GM11168 (cell line): ENCODE results near the gene CFAP97D1.

Experiments used
- in situ Hi-C: fragments of 300-500 bp; cut with MboI; formaldehyde crosslinking; loops from one replicate; pipeline ENCODE4 v1.12.0; 2022; ENCODE audit warnings: low sequenced_read_pairs; ENCODE audit not compliant: unreplicated experiment

The CFAP97D1 gene

DNA sequence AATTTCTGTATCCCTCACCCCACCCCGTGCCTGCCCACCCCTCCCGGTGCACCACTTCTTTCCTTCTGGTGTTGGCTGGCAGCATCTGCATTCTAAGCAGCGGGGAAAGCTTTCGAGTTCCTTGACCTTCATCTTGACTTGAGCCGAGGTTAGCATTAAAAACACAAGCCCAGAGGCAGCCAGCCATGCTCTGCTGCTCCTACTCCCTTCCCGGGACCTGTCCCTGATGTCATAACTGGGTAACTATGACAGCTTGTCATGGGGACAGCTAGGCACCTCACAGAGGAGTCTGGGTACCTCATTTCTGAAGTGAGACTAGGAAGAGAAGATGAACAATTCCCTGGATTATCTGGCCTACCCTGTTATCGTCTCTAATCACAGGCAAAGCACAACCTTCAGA lies at the start of gene CFAP97D1:
Gene CFAP97D1, plus strand, starts transcription at position 301 of the 400 bp plus-strand sequence. Its CDS starts 28 bp downstream, at position 329.
- in situ Hi-C loops, result no loop called here

DNA sequence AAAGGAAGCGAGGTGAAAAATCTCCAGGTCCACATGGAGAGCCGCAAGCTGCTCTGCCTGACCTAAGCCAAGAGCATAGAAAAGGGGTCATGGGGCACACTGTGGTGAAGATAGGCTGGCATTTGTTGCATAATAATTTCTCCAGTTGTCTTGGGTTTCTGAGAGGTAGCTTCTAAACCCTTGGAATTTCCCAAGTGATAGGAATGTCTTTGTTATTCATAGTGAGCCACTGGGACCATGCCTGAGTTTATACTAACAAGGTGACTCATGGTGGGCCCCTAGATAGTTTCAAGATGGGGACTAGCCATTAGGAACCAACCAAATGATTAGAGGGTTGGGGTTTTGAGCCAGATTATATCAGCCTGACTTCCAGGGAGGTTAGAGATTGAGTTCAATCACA lies 47.3 kb upstream of the CFAP97D1 start:
- in situ Hi-C loops, result no loop called here

DNA sequence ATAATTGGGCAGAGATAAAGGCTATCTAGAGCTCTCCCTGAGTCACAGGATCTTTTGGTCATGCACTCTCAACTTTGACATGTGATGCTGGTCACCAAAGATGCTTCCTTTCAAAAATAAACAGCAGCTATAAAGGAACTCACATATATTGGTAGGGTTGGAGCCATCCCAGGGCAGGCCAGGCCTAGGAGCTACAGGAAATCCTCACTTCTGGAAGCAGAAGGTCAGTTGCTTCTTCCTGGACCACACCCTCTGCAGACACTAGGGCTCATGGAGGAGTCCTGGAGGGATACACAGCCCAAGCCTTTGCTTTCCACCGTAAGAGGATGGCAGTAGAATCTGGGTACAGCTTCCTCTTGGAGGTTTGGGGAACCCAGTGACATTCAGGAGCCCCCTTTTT lies 46.3 kb upstream of the CFAP97D1 start:
- in situ Hi-C loops, result no loop called here

DNA sequence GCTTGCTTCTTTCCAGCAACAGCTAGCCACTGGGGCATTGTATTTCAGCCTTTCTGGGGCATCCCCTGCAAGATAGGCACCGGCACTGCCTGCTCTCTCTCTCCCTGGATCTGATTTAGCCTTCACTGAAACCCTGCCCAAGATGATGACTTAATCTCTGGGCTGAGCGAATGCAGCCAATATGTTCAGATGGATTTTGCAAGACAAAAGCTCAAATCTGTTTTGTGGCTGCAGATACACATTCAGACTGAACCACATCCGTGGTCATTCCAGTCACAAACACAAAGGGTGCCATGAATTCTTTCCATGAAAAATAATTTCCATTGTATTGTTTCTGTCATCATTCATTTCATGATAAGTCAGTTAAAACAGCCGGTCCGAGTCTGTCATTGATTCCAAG lies 45.9 kb upstream of the CFAP97D1 start:
- in situ Hi-C loops, result no loop called here

DNA sequence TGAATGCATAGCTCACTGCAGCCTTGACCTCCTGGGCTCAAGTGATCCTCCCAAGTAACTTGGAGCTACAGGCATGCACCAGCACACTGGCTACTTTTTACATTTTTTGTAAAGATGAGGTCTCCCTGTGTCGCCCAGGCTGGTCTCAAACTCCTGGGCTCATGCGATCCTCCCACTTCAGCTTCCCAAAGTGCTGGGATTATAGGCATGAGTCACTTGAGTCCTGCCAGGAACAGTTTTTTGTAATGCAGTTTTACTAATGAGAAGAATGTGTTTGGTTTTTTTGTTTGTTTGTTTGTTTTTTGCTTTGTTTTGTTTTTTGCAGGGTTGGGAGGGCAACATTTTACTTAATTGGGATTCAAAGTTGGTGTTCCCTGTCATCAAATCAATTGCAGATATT lies 43.8 kb upstream of the CFAP97D1 start:
- in situ Hi-C loops, result no loop called here

DNA sequence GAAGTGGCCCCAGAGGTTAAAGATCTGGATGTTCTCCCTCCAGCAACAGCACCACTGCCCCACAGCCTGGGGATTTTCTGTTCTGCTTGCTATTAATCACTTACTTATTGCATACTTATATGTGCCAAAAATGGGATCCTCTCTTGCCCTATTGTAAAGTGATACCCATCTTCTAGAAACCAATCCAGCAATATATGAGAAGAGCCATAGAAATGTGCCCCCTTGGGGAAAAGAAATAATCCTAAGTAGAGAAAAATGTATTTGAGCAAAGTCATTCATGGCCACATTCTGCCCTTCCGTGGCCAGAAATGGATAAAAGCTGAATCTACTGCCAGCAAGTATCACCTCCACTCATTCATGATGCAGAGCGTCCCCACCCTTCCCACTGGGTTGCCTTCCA lies 42.5 kb upstream of the CFAP97D1 start:
- in situ Hi-C loops, result no loop called here

- in situ Hi-C loops, result loop anchor here (5.0 kb wide), 1 partner anchor 33 kb away; no protein-coding TSS in a partner anchor
These were observed 39.7 kb upstream of the CFAP97D1 start for GRCh38 chr17:43740541-43740940.

GRCh38 chr17:43741636-43742035 lies 38.6 kb upstream of the CFAP97D1 start:
- in situ Hi-C loops, result loop anchor here (5.0 kb wide), 1 partner anchor 34 kb away; no protein-coding TSS in a partner anchor

DNA sequence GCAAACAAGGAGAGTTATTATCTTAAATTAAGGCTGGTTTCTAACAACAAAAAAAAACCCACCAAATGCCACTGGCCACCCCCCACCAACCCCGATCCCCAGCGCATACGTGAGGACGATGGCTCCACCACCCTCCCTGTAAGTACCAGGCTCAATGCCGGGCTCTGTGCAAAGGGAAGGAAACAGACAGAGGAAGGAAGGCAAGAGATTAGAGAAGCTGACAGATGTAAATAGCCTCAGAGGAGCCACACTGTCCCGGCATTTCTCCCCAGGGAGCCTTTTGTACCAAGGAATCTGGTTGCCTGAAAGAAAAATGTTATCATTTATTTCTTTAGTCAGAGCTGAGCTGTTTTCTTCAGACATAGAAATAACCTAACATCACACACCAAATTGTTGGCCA lies 34.7 kb upstream of the CFAP97D1 start:
- in situ Hi-C loops, result no loop called here

- in situ Hi-C loops, result no loop called here
These were observed 30.1 kb upstream of the CFAP97D1 start for GRCh38 chr17:43750153-43750552.

- in situ Hi-C loops, result no loop called here
These were observed 26.6 kb upstream of the CFAP97D1 start for GRCh38 chr17:43753493-43754129.

DNA sequence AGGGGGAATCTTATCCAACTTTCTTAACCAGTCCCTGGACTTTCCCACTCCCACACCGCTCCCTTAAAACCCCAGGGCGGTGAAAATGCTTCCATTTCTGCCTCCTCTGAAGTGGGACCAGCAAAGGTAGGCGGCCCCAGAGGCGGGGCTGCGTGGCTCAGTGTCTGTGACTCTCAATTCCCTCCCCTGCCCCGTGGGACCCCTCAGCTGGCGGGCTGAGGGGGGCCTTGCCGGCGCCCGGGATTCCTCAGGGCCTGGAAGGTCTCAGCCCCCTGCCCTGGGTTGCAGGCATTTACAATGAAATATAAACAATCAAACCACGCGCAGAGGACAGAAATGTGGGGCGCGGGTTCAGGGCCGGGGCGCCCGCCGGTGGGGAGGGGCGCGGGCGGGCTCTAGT lies 25.3 kb upstream of the CFAP97D1 start:
- in situ Hi-C loops, result no loop called here

- in situ Hi-C loops, result no loop called here
These were observed 24.8 kb upstream of the CFAP97D1 start for GRCh38 chr17:43755389-43755875.

DNA sequence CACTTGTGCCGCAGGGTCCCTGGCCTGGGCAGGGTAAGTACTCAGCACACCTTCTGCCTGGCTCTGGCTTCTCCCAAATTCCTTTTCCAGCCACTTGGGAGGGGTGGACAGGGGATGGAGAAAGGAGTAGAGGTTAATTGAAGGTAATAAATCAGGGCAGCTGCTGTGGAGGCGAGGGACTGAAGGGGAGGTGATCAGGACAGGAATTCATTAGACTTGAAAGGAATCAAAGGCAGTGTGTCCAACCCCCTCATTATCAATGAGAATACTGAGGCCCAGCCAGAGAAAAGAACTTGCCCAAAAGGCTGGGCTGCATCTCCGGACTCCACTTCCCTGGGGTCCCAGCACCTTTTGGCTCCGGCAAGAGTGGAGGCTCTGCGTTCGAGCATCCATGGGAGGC lies 24.0 kb upstream of the CFAP97D1 start:
- in situ Hi-C loops, result no loop called here

DNA sequence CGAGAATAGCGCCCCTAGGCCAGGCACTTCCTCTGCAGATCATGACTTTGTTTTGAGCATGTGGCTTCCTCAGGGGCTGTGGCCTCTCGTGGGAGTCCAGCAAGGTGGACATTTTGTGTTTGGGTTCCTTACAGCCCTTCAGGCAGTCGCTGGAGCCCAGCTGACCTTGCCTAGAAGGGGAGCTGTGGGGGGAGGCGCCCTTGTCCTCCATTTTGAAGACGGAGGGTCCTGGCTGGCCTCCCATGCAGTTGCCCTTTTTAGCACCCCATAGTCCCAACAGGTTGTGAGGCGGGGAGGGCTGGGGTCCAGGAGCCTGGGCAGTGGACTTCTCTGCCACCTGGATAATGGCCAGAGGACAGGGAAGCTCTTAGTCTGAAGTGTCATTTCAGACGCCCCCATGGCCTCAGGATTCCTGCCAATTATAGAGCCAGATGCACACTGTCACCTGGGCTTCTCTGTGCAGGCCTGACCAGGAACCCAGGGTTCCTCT lies 23.0 kb upstream of the CFAP97D1 start:
- in situ Hi-C loops, result no loop called here

DNA sequence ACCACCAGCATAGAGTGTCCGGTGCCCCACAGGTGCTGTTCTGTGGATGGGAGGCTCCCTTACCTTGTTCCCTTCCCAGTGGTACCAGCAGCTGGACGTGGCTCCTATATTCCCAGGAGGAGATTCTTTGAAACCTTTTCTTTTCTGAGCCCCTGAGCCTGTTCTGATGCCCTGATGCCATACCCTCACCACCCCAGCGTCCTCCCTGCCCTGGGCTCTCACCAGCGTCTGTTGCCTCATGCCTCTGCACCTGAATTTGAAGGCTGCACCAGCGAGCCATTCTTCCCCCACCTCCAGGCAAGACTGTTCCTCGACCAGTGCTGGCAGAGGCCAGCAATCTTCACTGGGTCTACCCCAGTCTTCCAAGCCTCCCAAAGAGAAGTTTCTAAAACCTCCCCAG lies 22.1 kb upstream of the CFAP97D1 start:
- in situ Hi-C loops, result no loop called here

DNA sequence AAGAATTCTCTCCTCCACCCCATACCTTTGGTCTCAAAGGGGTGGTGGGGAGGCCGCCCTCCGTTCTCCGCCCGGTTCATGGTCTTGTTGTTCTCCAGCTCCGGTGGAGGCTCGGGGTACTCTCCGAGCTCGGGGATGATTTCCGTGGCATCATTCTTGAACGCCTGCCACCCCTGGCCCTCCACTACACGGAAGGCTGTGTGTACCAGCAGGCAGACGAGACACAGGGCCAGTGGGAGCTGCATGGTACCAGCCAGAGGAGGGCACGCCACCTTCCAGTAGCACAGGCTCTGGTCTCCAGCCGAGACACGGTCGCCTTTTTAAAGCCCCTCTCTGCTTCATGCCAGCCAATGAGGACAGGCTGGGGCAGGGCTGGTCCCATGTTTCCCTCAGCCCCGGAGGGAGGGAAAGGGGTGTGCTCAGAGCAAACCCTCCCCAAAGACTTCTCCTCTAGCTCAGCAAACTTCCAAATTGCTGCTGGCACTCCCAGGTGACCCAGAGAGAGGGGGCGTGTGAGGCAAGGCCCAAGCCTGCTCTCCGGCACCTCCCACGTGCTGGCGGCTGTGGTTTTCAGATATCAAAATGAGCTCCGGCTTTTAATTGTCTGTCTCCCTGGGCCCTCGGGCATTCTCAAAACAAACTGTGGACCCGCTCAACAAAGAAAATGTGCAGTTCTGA lies 21.6 kb upstream of the CFAP97D1 start, which contains the start of gene SOST:
Gene SOST, minus strand, starts transcription at position 295 of the 678 bp plus-strand sequence. Its CDS starts 50 bp downstream, at position 245.
- in situ Hi-C loops, result no loop called here

DNA sequence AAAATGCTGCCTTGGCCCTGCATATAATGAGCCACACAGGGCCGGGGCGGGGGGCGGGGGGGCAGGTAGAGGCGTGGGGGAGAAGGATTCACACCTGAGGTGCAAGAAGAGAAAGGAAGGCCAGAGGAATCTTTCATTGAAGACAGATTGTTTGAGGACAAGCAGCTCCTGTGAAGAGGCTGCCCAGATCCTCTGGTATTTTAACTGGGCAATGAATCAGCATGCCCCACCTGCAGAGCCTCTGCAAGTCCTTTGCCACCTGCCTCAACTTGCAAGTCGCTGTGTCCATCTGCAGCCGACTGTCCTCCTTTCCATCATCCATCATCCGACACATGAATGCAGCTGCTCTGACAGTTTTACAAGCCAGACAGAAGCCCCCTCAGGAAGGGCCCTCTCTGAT lies 20.4 kb upstream of the CFAP97D1 start:
- in situ Hi-C loops, result loop anchor here (5.0 kb wide), 1 partner anchor 183 kb away; no protein-coding TSS in a partner anchor

DNA sequence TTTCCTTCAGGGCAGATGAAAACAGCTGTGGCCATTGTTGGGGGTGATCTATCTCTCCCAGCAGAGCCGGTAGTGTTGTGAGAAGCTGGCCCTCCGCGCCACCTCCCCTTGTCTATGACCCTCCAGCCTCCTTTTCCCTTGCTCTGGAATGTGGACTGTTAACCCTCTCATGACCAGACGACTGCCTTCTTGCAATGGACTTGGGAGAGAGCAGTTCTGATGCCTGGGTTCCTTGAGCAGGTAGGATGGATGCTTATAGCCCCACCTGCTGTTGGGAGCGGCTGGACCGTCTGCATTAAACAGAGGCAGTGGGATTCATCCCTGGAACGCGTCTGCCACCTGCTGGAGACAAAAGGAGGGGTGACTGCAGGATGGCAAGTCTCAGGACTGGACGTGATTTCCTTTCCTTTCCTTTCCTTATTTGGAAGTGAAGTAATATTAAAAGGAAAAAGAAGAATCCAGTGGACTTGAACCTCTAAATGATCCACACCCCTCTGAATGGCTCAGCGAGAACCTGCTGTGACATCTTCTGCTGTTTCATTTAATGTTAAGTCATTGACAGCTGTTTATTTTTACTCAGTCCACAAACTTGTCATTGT lies 19.9 kb upstream of the CFAP97D1 start:
- in situ Hi-C loops, result loop anchor here (5.0 kb wide), 1 partner anchor 183 kb away; no protein-coding TSS in a partner anchor

DNA sequence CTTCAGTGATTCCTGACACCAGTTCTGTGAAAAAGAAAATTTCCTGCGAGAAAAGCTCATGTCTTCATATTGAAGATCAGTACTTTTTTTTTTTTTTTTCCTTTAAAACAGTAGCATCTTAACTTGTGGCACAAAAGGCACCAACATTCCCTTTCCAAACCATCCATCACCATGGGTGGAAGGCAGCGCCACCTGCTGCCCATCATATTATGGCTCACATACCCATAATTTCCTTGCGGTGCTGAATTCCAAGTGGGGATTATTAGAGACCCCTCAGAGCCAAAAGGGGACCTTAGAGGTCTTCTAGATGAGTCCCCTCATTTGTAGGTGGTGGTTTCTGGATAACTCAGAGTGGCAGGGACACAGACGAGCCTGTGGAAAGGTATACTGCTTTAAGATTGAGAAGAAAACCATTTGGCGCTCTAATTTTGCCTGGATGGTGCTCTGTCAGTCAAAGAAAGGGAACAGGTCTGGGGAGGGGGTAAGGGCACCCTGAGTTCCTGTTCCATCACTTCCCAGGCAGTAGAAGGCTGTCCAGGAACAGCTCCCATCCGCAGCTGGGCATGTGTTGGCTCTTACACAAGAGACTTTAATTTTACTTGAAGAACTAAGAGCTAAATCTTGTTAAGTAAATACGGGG lies 13.7 kb upstream of the CFAP97D1 start:
- in situ Hi-C loops, result no loop called here
